SW 1271 (cell line): ENCODE results near the gene ADAMTS16.

Experiments used
- DNase-seq, 2 experiments: peaks; one replicate each; lab custom pipeline; 2025; lab: John Stamatoyannopoulos, UW

Gene ADAMTS16

DNA sequence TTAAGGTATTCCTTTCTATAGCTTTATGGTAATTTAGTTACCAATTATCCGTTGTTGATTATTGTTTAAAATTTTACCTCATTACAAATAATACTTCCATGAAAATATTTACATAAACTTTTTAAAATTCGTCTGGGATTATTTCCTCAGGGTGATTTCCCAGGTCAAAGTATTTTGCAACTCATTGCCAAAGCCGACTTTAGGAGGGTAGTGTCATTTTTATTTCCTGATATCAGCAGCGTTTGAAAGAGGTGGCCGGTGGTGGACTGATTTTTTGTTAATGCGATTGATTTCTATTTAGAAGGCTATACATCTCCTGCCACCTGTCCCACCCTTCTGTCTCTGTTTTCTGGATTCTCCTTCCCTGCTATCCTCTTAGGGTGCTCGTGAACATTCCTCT lies 4.3 kb downstream of the ADAMTS16 start:
- DNase-seq = no peak

DNA sequence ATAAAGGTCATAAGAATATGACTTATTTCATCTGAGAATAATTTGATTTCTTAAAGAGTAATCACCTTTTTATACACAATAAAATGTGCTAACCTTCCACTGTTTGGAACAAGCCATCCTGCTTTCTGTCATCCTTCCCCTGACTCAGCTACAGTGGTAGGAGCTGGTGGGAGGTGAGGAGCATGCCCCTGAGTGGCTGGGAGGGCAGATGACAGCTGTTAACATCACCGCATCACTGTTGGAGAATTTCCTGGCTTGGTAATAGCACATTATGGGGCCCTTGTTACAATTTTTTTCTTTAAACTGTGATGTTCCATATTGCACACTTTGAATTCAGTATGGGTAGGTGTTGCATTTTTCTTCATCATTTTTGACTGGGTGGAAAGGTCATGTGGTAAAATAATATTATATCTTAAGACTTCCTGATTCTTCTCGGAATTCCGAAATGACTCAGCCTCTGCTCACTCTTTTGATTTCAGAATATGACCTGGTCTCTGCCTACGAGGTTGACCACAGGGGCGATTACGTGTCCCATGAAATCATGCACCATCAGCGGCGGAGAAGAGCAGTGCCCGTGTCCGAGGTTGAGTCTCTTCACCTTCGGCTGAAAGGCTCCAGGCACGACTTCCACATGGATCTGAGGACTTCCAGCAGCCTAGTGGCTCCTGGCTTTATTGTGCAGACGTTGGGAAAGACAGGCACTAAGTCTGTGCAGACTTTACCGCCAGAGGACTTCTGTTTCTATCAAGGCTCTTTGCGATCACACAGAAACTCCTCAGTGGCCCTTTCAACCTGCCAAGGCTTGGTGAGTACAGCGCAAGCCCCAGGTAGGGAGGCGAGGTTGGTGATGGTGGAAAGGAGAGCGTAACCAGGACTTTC lies 5.8 kb downstream of the ADAMTS16 start:
- no peak for DNase-seq

DNA sequence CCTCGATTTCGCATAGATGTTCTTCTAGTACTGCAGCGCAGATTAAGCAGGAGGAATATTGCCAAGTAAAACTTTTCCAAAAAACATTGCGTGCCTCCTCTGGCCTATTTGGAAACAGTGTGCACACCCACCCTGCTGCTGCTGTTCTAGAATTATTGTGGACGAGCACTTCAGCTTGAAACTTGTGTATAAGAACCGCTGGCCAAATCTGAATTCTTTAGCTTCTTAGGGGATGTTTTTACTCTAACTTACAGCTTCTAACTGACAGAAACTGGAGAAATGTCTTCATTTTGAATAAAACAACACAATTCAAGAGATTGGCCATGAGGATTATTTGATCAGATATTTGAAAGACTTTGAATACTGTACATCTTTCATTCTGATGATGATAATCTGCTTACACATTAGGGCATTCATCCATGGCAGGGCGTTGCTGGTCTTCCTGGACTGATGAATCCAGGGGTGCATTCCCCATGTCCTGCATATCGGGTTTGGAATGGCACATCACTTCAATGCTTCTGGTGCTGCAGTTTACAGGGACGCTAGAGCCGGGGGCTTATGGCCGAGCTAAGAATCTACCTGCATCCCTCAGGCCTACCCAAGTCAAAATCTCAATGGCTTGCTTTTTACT lies 6.5 kb downstream of the ADAMTS16 start:
- no peak for DNase-seq

DNA sequence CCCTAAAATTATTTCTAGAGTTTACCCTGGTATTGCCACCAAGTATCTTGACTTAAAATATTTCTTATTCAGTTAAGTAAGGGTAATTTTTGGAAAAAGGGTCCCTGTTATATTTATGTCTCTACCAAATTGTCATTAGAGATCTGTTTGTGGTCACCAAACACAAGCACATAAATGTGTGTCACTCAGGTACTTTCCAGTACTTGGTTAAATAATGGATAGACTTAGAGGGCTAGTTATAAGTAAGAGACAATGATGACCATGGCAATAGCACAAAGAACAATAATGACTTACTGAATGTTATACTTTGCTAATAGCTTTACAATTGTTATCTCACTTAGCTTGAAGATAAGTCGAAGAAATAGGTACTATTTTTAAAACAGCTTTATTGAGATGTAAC lies 9.0 kb downstream of the ADAMTS16 start:
- DNase-seq = no peak

DNA sequence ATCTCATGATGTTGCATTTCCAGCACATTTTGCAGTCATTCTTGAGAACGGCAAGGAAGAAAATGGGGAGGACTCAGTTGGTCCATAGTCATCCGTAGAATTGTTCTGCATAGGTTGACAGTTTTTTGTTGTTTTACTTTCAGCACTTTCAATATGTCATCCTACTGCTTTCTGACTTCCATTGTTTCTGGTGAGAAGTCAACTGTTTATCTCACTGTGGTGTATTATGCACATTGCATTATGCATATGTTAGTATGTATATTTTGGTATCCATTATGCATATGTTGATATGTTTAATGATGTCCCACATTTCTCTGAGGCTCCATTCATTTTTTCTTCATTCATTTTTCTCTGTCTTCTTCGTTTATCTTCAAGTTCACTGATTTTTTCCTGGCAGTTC lies 10.5 kb downstream of the ADAMTS16 start:
- no peak for DNase-seq

DNA sequence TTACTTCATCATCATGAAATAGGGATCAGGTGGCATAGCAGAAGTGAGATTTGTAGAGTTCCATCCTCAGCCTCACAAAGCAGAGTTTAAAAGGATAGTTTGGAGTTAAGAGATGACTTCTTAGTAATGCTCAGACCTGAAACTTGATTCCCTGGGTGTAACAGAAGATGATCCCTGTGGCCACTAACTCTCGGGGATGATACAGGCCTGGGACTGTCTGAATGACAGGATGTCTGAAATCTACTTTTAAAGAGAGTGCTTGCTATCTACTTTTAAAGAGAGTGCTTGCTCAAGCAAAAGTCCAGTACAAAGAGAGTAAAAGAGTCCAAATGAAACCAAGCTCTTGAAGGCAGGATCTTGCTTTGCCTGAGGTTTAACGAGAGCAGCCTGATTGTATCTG lies 14.6 kb downstream of the ADAMTS16 start:
- no peak for DNase-seq

DNA sequence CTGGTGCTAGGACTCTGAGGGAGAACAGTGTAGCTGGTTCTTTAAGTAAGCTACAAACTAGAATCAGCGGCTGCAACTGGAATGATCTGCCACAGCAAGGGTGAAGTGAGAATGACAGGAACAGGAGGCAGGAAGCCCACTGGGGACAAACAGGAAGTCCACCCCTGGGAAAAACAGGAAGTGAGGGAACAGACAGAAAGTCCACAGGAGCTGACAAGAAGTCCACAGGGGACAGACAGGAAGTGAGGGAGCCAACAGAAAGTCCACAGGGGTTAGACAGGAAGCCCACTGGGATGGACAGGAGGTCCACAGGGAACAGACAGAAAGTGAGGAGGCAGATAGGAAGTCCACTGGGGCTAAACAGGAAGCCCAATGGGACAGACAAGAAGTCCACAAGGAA lies 15.5 kb downstream of the ADAMTS16 start:
- DNase-seq = no peak

DNA sequence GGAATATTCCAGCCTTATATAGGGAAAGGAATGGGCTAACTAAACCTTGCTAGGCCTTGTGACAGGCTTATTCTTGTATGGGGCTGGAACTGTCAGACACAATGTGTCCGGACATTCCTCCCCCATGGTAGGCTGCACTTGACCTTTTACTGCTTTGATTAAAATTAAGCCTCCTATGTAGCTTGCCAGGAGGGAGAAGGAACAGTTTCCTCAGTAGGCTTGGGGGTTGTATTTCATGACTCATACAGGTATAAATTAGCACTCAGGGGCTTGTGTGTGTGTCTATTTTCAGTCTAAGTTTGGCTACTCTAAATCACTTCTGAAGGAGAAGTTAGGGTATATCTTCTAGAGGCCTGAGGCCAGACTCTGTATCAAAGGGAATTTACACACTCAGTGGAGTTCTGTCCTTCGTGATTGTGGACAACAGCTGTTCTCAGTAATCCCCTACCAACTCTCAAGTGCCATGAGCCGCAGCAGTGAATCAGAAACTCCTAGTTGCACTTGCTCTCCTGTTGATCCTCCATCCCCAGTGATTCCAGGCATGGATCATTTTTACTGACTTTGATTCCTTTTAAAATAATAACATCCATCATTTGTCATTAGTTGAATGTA lies 16.4 kb downstream of the ADAMTS16 start:
- no peak for DNase-seq

DNA sequence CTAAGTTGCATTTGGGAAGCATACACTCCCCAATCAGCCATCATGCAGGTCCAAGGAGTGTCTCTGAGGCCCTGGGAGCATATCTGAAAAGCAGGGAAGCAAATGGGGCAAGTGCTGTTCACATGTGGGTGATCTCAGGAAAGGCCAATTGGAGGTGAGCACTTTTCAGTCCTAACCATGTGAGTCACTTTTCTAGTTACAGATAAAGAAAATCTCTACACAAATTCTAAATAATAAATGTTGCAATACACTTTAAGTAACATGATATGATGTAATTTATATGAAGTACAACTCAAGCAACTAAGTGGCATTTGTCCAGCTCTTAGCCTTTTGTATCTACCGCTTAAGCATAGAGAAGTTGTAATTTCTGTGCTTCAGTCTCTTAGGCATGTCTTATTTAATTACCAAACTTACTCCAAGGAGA lies 18.4 kb downstream of the ADAMTS16 start:
- no peak for DNase-seq

DNA sequence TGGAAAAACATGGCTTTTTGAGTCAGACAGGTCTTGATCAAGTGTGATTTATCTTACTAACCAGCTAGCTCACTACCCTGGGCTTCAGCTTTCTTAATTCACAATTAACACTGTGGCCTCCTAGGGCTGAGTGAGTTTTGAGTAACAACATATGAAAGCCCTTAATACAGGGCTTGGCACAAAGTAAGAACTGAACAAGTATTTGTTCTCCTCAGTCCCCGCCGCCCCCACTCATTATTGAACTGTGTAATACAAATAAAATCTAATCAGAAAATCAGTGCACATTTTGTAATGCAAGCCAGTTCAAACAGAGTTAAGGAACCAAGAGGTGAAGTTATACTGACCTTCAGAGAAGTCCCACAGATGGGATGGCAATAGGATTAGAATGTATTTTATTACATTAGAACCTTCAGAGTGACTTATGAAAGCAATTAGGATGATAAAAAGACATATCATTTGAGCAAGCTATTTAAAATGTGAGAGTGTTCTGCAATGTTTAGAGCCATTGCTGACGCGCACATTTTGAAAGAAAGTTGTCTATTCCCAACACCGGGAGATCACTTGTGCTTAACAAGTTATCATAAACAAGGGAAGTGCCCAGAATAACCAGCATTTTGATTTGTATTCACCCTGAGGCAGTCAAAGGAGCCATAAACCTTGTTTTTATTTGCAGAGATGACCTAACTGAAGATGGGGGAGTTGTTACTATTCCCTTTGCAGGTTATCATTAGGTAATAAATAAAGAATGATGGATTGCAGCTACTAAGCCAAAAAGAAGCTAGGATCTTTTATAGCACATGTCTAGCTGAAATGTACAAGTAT lies 19.4 kb downstream of the ADAMTS16 start:
- no peak for DNase-seq

DNA sequence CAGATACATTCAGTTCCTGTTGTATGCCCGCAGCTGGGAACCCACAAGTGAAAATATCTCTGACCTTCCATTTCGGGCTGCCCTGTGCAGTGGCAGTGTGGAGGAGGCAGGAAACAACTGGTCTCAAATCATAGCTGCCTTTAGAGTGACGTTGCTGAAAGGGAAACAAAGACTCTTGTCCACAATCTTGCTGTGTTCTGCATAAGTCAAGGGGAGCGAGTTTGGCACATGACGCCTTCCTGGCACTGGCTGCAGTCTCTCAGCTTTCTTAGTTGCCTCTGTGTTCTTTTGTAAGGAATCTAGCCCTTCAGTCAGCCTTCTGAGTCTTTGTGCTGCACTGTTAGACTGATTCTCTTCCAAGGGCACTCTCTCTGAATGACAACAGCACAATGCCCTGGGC lies 24.0 kb downstream of the ADAMTS16 start:
- DNase-seq = no peak

DNA sequence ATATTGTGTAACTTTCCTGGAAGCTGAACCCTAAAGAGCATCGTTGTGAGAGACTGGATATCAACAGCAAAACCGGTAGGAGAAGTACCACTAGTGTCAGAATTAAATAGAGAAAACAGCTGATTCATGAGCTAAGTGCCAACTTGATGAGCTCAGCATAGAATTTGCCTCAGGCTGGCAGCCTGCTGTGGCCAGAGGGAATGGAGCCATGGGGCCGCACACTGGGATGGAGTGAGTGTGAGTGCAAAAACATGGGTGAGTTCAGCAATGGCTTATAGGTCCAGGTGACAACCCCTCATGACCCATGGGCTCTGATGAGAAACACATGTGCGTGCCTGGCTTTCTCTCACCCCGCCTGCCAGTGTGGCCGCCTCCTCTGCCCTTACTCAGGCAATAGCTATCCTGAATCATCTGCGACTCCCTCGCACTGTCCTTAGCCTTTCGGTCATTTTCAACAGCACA lies 25.4 kb downstream of the ADAMTS16 start:
- DNase-seq = no peak

DNA sequence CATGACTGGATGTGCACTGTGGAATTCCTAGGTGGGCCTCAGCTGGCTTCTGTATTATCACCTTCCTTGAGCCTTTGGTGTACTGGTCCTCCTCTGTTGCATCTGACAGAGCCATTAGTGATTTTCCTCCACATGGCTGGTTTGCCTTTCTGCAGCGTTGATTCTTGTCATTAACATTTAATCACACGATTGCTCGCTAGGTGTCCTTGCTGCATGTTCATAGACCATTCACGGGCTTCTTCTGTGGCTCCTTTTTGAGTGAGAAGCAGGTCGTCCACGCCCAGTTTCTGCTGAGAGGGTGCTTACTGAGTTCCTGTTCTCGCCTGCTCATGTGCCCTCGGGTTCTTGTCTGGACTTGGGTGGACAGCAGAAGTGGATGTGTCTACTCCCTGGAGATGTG lies 29.3 kb downstream of the ADAMTS16 start:
- no peak for DNase-seq

DNA sequence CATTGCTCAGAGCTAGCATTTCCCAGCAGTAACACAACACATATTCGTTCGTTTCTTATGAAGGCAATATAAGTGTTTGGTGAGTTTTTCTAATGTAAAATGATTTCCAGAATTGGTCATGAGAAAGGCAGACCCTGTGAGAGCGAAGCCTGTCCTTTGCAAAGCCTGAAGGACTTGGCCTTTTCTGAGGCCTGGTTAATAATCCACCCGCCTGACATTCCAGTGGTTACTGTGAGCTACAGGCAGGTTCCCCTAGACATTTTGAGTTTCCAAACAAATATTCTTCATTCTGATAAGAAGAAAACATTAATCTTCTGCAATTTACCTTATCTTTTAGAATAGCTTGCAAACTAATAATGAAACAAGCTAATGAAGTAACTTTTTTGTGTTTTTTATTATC lies 38.0 kb downstream of the ADAMTS16 start:
- DNase-seq = no peak

DNA sequence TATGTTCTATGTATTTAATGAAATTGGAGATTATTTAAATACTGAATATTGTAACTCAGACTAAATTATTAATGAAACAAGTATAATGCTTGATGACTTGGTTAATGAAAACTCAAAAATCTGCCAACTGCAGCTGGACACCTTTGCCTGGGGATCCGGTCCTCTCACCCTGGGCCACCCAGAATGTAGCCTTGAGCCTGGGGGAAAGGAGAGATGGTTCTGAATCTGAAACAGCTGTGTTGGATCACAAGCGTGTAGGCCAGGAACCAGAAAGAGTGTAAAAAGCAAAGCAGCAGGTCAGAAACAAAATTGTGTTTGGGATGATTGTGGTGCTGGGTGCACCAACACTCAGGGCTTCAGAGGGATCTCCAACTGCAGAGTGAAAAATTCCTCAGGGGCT lies 38.5 kb downstream of the ADAMTS16 start:
- no peak for DNase-seq

DNA sequence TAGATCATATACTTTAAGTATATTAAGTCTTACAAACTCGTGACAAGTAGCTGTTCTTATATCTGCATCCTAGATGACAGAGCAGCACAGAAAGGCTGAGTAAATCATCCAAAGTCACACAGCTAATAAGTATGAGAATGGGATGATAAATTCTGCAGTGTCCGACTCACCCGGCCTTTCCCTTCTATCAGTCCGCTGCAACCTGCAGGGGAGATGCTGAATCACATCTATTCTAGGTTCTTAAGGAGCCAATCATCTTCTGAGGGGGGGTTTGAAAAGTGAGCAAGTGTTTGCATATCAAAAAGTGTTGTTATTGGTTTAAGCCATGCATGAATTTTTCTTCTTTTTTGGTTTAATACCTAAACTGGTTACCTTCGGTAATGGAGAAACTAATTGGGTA lies 38.9 kb downstream of the ADAMTS16 start:
- no peak for DNase-seq

DNA sequence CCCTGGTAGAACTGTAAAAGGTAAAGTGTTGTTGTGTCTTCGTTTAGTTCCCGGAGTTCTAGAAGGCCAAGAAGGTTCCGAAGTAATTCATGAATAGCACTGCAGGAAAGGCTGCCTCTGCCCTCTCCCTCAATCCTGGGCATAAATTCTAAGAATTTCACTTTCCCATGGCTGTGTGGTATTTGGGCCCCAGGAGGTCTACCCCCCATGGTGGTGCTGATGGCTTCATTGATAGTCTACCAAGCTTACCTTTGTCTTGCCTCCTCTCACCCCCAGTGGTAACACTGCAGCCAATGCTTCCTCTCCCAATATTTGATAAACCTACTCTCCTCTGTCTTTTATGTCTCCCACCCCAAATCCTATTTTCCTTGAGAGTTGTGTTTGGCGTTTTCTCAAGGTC lies 39.5 kb downstream of the ADAMTS16 start:
- no peak for DNase-seq

DNA sequence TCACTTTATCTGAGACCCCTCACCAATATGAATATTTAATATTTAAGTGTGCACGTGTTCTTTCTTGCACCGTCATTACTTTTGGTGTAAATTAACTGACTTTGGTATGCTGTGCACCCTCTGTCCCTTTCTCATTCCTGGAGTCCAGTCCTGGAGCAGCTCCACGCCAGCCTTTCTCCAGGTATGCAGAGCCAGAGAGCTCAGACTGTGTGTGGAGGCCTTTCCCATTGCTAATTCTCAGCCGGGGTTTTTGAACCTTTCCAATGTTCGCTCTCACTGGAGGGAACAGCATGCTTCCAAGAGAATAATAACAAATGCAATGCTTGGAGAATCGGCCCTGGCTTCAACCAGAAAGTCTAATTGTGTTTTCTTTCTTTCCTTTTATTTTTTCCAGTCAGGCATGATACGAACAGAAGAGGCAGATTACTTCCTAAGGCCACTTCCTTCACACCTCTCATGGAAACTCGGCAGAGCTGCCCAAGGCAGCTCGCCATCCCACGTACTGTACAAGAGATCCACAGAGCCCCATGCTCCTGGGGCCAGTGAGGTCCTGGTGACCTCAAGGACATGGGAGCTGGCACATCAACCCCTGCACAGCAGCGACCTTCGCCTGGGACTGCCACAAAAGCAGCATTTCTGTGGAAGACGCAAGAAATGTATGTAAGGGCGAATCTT lies 41.7 kb downstream of the ADAMTS16 start:
- no peak for DNase-seq

DNA sequence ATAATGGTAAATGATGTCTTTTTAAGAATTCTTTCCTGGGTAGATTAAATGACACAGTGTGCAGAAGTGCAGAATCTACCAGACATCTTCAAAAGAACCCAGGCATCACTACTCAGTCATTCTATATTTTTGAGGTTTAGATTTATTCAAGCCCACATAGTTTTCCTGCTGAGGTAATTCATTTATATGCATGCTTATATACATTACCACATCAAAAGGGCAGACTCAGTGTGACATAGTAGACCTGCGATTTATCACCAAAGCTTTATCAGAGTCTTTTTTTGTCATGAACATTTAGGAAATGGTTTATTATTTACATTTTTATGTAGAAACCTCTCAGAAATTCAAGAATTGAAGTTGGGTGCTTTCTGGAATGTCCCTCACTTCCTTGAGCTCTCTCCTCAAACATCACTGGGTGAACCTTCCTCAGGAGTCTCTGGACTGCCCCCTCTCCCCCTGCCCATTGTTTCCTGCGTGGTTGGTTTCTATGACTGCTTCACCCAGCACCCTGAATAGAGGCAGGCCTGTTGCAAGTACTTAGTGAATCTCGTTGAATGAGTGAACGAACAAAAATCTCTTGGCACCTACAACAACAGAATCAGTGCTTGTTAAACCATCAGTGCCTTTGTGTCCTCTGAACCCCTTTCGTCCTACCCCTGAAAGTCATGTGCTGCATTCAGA lies 42.5 kb downstream of the ADAMTS16 start:
- DNase-seq = no peak

DNA sequence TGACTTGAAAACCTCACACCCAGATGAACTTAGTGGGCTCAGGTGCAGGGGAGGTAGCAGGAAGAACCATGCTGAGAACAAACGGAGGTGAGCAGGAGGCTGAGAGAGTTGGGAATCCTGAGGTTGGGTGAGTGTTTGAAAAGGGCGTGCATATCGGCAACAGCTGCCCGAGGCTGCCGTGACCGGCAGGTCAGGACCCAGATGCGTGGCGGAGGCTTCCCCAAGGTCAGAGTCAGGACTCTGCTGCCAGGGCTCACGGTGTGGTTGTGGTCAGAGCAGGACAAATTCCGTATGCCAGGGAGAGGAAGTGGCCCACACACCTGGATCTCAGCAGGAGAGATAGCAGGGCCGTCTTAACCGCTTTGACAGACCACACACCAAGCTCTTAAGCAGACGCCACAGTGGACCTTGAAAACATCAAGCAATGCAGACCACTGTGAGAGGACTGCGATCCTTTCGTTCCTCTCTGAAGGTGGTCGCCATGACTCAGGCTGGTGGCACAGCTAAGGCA lies 43.1 kb downstream of the ADAMTS16 start:
- no peak for DNase-seq

DNA sequence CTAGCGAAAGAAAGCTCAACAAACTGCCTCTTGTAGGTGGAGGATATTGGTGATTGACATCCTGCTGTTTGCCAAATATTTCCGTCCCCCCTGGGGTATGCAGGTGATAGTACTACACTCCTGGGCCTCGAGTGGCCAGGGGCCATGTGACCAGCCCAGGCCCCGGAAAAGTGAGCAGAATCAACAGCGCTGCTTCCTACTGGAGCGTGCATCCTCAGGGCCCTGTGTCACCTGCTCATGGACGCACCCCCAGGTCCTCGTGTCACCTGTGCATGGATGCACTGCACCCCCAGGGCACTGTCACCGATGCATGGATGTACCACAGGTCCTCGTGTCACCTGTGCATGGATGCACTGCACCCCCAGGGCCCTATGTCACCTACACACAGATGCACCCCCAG lies 43.8 kb downstream of the ADAMTS16 start:
- no peak for DNase-seq
